ENCODE data around the gene FA2H.

FA2H gene

GRCh38 chr16:74698222-74698621 lies 76.4 kb downstream of the FA2H start:
- peak; percentile 54 for DNase-seq (ENCODE audit: low spot score)
- TF ChIP-seq CTCF (IDR thresholded peaks at IDR 0.05; ENCODE audit: extremely low read depth, missing control alignments): no peak

GRCh38 chr16:74695450-74696422 lies 78.9 kb downstream of the FA2H start:
- TF ChIP-seq CTCF (IDR thresholded peaks at IDR 0.05; ENCODE audit: extremely low read depth, missing control alignments): no peak
- peak; percentile 87 for DNase-seq (ENCODE audit: low spot score)

- DNase-seq (ENCODE audit: low spot score): no peak
- TF ChIP-seq CTCF (IDR thresholded peaks at IDR 0.05; ENCODE audit: extremely low read depth, missing control alignments): no peak
Measured at GRCh38 chr16:74691093-74691855, 83.3 kb downstream of the FA2H start.

- no peak for DNase-seq (ENCODE audit: low spot score)
- no peak for TF ChIP-seq CTCF (IDR thresholded peaks at IDR 0.05; ENCODE audit: extremely low read depth, missing control alignments)
Measured at GRCh38 chr16:74682556-74682955, 92.1 kb downstream of the FA2H start.

- no peak for DNase-seq (ENCODE audit: low spot score)
- no peak for TF ChIP-seq CTCF (IDR thresholded peaks at IDR 0.05; ENCODE audit: extremely low read depth, missing control alignments)
Measured at GRCh38 chr16:74680681-74681080, 93.9 kb downstream of the FA2H start.

GRCh38 chr16:74679983-74680382 lies 94.6 kb downstream of the FA2H start:
- TF ChIP-seq CTCF (IDR thresholded peaks at IDR 0.05; ENCODE audit: extremely low read depth, missing control alignments): no peak
- DNase-seq (ENCODE audit: low spot score): no peak

GRCh38 chr16:74677868-74678267 lies 96.8 kb downstream of the FA2H start:
- TF ChIP-seq CTCF (IDR thresholded peaks at IDR 0.05; ENCODE audit: extremely low read depth, missing control alignments): no peak
- no peak for DNase-seq (ENCODE audit: low spot score)
